Fibroblast of the conjunctiva (primary cell): ENCODE measurements around the gene LMO1.

ENCODE experiments used
- DNase-seq: peaks from one replicate; pipeline ENCODE4 v3.0.0-alpha.2; 2010; ENCODE audit warnings: low read depth

LMO1 gene

DNA sequence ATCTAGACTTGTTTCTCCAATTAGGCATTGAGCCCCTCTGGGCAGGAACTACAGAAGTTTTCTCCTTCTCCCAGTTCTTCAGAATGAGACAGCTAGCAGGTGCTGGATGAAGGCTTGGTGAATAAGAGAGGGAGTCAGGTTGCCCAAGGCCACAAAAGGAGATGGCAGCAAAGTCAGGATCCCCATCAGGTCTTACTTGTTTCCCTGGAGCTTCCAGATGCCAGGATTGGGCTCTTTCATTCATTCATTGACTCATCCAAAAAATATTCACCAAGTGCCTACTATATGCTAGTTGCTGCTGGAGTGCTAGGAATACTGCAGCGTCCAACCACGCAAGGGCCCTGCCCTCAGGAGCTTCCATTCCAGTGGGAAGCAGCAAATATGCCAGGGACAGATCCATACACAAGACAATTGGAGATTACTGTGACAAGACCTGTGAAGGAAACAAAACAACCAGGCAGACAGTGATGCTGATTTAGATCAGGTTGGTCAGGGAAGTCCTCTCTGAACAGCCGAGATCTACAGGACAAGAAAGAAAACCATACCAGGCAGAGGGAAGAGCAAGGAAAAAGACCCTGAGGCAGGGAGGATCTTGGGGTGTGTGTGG is 24.6 kb upstream of the LMO1 start:
- no peak for DNase-seq

DNA sequence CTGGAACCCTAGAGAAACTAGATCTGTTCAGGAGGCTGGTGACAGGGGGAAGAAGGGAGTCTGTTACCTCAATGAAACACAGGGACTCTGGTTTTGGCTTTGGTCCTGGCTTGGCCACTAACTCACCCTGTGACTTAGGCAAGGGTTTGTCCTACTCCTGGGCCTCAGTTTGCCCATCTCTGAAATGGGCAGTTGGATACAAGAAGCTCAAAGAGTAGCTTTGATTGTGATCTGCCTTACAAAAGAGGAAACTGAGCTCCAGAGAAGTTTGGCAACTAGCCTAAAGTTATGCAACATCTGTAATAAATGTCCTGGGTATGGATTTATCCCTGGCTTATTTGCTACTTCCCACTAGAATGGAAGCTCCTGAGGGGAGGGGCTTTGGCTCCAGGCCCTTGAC is 24.0 kb upstream of the LMO1 start:
- DNase-seq, result no peak

DNA sequence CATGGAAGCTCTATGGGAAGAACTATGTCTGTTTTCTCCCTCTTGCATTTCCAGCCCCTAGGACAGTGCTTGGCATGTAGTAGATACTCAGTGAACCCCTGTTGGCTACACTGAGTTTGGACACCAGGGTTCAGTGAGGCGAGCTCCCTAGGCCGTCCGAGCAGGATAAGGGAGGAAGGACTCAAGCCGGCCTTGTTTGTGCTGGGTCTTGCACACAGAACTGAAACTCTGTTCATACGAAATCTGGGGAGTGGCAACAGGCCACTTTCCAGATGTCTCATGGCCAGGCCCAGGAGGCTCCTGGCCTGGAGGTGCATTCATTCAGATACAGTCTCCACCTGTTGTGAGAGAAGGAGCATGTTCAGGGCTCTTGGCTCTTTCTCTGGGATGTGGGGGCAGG is 23.6 kb upstream of the LMO1 start:
- no peak for DNase-seq

DNA sequence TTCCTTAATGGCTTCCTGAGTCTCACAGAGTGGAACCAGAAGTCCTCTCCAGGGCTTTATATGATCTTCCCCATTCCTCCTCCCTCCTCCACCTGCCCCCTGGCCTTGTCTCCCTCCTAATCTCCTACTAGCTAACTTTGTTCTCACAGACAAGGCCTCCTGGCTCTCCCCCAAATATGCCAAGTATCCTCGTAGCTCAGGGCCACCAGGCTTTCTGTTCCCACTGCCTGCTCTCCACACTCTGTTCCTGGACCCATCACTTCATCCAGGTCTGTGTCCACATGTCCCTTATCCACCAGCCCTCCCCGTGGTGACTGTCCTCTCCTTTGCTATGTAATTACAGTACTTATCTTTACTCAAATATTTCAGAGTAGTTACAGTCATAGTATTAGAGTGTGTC is 23.2 kb upstream of the LMO1 start:
- DNase-seq, result no peak

DNA sequence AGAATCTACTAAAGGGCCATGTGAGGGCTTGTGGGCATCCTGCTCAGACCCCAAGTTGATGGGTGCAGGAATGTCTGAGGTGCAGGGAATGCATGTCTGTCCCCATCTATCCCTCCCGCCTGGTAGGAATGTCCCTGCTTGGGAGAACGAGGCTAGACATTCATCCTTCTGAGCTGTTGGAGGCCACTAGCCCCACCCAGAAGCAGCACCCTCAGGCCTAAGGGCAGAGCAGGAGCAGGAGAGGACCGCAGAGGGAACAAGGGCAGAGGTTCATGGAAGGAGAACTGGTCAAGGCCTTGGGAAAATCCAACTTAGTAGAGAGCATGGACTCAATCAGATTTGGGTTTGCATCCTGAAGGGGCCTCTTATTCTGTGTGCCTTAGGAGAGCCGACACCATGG is 22.1 kb upstream of the LMO1 start:
- no peak for DNase-seq

DNA sequence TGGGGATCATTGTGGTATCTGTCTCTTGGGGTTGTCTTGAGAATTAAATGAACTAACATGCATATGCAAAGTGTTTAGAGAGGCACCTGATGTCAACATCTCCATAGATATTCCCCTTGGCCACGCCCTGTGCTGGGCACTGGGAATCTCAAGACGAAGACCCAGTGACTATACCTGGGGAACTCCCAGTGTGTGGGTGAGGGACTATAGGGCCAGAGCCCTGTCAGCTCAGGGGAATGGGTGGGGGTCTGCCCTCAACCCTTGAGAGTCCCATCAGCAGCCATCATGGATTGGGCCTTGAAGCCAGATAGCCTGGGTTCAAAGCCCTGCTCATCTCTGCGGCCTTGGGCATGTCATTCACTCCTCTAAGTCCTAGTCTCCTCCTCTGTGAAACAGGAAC is 21.6 kb upstream of the LMO1 start:
- no peak for DNase-seq

DNA sequence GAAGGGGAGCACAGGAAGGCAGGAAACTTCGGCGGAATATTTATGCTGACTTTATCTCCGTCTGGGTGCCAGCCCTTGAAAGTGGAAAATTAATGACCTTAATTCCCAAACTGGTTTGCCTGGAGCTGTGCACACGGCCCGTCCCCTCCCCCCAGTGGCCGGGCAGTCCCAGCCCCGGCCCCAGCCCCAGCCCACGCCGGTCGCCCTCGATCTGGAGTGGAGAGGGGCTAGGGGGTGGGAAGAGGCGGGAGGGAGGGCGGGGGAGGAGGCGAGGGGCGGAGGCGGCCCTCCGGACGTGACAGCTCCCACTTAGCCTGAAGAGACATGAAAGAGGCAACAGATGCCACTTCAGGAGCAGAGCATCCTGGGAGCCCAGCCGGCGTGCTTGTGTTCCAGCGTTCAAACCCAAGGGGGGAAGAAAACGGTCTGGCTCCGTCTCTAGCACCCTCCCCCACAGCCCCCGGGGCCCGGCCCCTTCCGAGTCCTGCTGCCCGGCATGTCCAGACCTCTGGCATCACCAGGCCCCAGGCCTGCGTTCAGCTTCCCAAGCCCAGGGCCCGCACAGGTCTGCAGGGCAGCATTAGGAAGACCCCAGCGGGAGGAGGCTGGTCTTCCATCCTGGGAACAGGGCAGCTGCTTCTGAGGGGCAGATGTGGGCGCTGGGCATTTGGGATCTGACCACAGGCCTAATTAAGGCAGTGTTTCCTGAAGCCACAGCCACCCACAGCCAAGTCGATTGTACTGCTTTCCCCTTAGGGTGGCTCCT is 20.0 kb upstream of the LMO1 start:
- no peak for DNase-seq

DNA sequence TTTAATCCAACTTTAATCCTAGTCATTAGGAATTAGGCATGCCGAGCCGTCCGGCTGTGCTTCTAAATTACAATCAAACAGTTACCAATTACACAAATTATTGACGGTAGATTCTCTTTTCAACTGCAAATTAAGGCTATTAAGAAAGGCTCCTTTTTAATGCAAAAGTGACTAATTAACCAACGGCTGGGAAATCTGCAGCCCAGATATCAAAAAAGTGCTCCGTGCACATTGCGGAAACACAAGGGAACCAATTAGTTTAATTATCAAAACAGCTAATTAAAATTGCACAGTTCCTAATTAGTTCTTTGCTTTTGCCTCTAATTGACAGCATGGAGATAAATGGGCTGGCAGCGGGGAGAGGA is 19.4 kb upstream of the LMO1 start:
- no peak for DNase-seq

DNA sequence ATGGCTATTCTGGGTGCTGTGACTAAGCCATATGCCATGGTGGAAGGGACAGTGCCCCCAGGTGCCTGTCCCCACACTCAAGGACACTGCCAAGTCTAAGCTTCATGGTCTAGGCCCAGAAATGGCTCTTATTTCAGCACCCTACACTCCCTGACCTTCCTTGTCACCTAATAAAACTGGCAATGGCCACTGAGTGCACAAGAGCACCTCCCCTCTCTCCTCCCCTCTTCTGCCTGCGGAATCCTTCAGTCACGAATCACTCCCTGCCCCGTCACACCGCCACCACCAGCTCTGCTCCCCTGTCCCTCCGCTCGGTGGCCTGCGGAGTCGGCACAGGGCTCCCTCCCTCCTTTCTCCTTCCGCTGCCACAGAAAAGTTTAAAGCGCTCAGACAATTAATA is 19.0 kb upstream of the LMO1 start:
- no peak for DNase-seq

DNA sequence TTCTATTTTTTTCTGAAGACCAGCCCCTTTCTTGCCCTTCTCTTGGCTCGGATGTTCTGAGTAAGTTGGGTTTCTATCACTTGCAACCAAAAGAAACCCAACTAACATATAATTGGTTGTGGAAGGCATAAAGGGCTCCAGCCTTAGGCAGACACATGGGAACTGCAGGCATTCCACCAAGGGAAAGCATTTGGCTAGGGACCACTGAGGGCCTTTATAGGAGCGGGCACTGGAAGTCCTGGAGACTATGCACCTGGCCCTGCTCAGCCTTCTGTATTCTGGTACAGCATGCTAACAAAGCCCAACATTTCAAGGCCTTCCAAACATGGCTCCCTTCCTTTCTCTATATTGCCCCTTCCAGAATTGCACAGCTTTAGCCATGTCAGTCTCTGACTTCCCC is 17.6 kb upstream of the LMO1 start:
- DNase-seq, result no peak

DNA sequence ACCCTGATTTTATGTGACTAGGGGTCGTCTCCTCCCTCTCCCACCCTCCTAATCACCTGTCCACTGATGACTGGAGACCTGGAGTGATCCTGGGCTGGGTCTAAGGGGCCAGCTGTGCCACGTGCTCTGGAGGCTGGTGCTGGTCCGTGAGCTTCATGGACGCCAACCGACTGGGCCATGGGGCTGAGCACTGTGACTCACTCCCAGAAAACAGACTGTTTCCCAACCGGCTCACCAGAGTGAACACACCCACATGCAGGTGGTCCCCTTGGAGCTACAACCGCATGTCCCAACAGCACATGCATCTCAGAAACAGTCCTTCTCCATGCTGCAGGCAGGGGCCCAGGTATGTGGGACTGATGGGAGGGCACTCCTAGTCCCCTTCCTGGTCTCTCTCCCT is 14.0 kb upstream of the LMO1 start:
- no peak for DNase-seq

DNA sequence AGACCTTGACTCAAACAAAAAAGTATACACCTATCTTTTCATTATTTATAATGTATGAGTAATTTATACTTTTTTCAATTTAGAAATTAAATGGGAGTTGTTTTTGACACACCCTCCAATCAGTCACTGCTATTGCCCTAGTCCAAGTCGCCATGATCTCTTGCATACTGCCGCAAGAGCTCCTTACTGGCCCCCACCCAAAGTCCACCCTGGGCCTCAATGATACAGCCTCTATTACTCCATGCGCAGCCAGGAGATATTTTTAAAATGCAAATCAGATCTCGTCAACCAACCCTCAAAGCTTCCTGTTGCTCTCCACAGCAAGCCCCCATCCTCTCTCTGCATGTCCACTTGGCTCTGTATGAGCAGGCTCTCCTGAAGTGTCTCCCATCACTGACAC is 12.8 kb upstream of the LMO1 start:
- no peak for DNase-seq

DNA sequence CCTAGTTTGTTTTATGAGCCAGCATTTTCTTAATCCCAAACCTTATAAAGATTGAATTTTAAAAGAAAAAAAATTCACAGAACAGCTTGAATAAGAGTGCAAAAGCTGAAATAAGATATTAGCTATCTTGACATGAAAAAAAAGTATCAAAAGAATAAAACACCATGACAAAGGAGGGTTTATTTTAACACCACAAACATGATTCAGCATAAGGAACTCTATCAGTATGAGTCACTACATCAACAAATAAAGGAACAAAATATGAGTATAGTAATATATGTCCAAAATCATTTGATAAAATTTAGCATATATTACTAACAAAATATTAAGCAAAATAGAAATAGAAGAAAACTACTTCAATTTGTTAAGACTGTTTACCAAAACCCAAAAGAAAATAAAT is 9.6 kb upstream of the LMO1 start:
- DNase-seq, result no peak

DNA sequence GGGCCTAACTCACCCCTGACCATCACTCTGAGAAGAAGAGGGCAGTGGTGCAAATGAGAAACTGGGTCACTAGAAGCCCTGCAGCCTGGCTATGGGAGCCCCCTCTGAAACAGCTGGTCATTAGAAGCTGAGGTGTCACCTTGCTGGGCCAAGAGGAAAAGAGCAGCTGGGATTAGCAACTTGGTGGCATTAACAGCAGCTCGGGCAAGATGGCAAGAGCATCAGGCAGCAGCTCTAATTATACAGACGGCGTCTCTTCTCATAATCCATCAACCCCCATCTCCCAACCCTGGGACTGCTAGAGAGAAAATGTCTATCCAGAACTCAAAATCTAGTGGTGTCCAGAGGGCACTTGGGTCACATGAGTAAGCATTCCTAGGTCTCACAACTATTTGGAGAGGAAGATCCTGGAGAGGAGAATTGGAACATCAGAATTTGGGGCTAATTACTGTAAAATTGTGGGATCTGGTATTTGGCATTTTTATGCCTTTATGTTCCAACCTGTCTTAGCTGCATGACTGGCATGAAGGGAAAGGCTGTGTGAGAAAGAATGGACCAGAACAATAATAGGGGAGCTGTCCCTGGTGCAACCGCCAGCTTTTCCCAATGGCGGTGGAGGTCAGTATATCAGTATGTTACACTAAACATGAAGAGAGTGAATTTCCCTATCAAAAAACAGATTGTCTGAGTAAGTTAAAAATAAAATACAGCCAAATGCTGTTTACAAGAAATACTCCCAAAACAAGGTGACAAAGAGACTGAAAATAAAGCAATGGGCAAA is 7.6 kb upstream of the LMO1 start:
- no peak for DNase-seq

DNA sequence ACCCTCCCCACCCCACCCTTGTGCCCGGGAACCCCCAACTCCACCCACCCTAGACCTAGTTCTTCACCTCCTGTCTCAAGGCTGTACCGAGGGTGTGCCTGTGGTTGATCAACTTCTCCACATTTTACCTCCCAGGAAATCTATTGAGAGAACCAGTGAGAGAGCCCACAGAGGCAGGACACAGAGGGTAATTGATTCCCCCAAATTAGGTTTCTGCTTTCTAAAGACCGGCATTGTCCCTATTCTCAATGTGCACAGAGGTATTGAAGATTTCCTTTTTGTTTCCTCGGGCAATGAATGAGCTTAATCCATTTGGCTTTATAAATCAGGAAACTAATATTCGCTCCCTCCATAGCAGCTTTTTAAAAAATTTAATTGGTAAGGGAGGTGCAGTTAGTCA is 6.0 kb upstream of the LMO1 start:
- DNase-seq, result no peak

DNA sequence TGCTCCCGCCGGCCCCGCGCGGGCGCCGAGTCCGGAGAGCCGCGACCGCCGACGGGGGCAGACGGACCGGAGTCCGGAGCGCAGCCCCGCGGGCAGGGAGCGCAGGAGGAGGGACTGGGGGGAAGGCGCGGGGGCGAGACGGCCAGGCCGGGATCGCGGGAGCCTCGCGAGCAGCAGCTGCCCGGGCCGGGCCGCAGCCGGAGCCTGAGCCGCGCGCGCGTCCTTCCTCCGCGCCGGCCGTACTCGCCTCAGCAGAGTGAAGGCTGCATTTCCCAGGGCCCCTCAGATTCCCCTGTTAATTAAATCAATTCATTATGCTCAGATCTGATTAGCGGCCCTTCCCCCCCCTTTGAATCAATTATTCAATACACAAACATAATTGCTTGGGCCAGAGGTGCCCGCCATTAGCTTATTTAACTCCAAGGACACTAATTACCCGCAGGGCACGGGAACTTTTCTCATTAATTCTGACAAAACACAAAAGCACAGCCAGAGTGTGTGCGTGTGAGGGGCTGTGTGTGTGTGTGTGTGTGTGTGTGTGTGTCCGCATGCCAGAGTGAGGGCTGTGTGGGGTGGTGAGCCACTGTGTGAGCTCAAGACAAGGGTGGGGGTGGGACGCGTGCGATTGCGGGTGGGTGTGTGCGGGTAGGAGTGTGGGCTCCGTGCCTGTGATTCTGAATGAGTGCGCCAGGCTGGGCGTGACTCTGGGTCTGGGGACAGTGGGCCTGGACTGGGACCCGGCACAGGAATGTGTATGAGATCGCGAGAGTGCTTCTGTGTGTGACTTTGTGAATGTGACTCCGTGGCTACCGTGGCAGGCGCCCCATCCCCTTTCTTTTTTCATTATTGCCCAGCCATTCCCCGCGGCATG is 5.1 kb upstream of the LMO1 start:
- DNase-seq, result no peak

DNA sequence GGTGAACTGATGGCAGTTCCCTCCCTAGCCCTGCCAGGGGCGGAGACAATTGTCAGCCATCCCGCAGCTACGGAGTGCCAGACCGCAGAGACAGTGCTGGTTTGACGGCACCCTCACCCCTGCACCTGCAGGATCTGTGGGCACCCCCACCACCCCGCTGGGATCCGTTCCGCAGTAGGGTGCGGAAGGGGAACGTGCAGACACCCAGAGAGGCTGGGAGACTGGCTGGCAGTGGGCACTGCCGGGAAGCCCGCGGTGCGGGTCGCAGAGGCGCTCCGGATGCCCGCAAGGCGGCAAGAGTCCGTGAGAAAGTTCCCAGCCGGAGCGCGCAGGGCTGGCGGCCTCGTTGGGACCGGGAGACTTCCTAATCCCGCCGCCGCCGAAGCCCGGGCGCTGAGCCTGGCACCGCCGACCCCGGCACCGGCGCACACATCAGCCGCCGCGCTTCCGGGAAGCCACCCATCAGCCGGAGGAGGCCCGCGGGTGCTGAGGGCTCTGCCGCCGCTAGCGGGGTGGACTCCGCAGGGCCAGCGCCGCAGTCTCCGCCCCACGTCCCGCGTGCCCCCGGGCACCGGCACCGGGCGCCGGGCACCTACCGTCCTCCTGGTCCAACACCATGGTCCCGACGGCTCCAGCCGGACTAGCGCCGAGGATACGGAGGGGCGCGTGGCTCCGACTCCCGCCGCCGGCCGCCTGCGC is 4.3 kb upstream of the LMO1 start:
- DNase-seq, result no peak

DNA sequence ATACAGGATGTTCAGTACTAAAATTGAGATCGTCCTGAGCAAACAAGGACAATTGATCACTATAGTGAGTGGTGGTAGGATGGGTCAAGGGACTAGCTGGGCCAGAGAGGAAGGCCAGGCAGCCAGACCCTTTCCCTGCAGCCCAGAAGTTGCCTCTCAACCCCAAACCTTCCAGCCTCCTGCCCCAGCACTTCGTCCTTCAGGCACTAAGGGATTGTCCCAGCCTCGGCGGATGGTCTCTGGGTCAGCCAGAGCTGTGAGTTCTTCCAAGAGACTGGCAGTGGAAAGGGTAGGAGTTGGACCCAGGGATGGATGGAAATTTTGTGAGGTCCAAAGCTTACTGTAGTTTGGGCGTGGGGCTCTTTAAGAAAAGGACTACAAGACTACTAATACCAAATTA is 3.6 kb upstream of the LMO1 start:
- no peak for DNase-seq

DNA sequence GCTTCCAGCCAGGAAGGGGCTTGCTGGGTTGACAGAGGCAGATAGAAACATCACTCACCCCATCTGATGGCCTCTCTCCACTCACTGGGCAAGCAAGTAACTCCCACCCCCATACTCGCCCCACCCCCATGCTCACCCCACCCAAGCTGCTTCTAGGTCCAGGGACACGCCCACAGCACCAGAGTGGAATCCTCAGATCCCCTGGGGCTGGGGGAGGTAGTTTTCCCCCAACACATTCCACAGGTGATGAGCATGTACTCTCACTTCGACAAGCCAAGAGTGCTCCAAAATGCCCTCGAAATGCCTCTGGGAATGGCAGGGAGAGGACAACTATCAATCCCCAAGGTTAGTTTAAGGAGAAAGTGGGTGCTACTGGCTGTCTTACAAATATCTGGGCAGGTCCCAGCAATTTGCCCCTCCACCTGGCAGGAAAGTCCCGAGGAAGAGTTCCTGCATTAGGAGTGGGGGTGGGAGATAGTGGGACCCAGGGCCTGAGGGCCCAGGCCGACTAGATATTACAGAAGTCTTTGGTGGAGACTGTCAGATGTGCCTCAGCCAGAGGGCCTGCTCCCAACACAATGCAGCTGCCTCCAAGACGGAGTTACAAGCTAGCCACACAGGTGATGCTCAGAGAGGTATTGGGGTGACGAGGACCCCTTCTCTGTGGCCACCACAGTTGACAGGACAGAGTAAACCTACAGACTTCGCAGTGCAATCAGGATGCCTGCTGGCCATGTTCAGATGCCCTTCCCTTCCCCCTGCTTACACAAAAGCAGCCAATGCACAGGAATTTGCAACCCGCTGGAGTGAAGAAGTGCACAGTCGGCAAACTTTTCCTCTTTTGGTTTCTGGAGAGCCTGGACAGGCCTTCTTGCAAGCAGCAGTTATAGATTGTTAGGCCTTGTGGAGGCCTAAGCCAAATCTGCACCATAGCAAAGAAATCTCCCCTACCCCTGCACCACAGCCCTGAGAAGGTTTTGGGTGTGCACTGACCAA is 2.9 kb upstream of the LMO1 start:
- no peak for DNase-seq

DNA sequence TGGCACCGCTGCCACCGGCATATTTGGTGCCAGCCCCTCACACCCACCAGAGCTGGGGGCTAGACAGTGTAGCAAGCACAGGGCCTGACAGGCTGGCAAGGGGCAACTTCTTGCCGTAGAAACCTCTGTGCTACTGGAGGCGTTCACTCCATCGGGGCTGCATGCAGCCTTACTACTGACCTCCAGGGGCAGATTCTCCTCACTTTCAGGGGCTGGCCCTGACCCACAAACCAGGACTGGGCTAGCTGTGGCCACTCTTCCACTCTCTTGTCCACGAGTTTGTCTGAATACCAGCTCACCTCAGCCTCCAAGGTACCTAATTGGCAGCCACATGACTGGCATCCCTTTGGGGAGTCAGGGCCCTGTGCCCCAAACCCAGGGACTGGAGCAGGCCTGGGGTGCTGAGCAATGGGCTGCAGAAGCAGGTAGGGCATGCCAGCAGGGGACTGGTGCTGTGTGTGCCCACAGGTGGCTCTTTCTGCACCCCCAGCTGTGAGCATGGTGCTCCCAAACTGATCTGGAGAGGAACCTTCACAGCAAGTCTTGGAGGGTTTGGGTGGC is 2.1 kb upstream of the LMO1 start:
- no peak for DNase-seq
